Measurements from ENCODE around the gene COX19. TPM values are rescaled to one million over a fixed set of nuclear protein-coding genes. Genes with fewer than 3 reads are reported as not detected.
A peak's percentile ranks its signal among the peaks of the same experiment; 100 is the strongest.

COX19 gene
- total RNA-seq, 1 experiment from 2014 or later = 28.9 TPM

DNA sequence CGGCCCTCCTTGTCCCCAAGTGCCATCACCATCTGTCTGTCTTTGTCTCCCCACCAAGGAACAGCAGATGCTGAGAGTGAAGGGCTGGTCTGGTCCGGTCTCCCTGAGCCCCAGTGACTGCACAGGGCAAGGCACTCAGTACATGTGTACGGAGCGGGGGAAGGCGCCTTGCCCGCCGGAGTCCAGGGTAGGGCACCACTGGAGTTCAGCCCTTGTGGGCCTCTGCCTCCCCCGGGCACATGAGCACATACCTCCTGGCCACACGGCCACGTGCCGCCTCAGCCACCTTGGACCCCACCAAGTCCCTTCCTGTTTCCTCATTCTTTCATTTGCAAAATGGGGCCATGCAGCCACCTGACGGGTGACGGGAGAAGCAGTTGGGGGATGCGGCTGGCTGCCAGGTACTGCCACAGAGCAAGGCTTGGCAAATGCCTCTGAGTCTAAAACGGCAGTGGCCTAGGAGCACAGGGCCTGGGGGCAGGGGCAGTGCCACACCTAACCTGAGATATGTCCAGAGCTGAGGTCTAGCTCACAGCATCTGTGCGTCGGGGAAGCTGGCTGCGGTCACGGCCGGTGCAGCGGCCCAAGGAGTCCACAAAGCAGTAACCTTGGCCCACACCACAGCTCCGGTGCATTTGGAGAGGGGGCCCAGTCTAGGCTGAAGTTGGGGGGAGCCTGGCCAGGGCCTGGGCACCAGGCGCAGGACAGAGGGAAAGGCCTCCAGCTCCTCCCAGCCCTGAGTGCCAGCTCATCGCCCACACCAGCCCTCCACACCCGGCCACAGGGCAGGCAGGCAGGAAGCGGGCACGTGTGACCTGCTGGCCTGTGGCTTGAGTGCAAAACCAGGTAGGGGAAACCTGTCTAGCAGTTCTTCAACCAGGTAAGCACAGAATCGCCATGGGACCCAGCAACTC lies 26.1 kb downstream of the COX19 start:
- TF ChIP-seq, protein P1, sequence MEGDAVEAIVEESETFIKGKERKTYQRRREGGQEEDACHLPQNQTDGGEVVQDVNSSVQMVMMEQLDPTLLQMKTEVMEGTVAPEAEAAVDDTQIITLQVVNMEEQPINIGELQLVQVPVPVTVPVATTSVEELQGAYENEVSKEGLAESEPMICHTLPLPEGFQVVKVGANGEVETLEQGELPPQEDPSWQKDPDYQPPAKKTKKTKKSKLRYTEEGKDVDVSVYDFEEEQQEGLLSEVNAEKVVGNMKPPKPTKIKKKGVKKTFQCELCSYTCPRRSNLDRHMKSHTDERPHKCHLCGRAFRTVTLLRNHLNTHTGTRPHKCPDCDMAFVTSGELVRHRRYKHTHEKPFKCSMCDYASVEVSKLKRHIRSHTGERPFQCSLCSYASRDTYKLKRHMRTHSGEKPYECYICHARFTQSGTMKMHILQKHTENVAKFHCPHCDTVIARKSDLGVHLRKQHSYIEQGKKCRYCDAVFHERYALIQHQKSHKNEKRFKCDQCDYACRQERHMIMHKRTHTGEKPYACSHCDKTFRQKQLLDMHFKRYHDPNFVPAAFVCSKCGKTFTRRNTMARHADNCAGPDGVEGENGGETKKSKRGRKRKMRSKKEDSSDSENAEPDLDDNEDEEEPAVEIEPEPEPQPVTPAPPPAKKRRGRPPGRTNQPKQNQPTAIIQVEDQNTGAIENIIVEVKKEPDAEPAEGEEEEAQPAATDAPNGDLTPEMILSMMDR (conservative IDR thresholded peaks at IDR 0.05) = no peak
- TF ChIP-seq EZH2 (IDR thresholded peaks at IDR 0.05; ENCODE audit: low read depth) = no peak
- ChIA-PET CTCF (interaction anchor here (0.6 to 1.1 kb wide), 3 partner anchors 26 to 514 kb away, joined by 4 to 5 read pairs (median 5); no protein-coding TSS in a partner anchor), POLR2A (ENCODE audit: unreplicated experiment) (interaction anchor here (0.5 to 1.2 kb wide), 5 partner anchors 11 to 934 kb away, joined by 3 to 28 read pairs (median 16); partner anchors contain the start of gene COX19)
- Histone ChIP-seq H3K27me3 (ENCODE audit: insufficient read depth, low read depth) (no peaks in the 10 kb centered on the region), H3K9me2 (ENCODE audit: insufficient read depth) (no peaks in the 10 kb centered on the region), H3K9me3 (ENCODE audit: insufficient read depth, low read depth) (no peaks in the 10 kb centered on the region), H3K79me2 (ENCODE audit: low read depth) (peaks cover 62% of the 10 kb centered on the region), H3K27ac (peak overlapping the region; percentile 95), H4K20me1 (ENCODE audit: insufficient read depth) (peaks cover 9% of the 10 kb centered on the region; the same call in 1 of the 2 replicates), H2AFZ (no peak overlapping the region), H3K4me2 (peak overlapping the region; percentile 74), H3F3A (ENCODE audit: insufficient read depth, low read depth) (peaks cover 42% of the 10 kb centered on the region), H3K4me3 (peak overlapping the region; percentile 40; the same call in 1 of the 2 replicates), H3K4me1 (replicated peaks; ENCODE audit: insufficient read depth) (peaks cover 75% of the 10 kb centered on the region), H3K36me3 (ENCODE audit: low read depth) (no peaks in the 10 kb centered on the region)
- peak; percentile 99 for DNase-seq
- BruUV-seq (replicated peaks) = no TSS peak
- intact Hi-C loops (cut with micrococcal nuclease; ENCODE audit: unreplicated experiment) = loop anchor here (1.0 kb wide), 7 partner anchors 13 to 136 kb away; partner anchors contain the start of genes GET4 and SUN1

DNA sequence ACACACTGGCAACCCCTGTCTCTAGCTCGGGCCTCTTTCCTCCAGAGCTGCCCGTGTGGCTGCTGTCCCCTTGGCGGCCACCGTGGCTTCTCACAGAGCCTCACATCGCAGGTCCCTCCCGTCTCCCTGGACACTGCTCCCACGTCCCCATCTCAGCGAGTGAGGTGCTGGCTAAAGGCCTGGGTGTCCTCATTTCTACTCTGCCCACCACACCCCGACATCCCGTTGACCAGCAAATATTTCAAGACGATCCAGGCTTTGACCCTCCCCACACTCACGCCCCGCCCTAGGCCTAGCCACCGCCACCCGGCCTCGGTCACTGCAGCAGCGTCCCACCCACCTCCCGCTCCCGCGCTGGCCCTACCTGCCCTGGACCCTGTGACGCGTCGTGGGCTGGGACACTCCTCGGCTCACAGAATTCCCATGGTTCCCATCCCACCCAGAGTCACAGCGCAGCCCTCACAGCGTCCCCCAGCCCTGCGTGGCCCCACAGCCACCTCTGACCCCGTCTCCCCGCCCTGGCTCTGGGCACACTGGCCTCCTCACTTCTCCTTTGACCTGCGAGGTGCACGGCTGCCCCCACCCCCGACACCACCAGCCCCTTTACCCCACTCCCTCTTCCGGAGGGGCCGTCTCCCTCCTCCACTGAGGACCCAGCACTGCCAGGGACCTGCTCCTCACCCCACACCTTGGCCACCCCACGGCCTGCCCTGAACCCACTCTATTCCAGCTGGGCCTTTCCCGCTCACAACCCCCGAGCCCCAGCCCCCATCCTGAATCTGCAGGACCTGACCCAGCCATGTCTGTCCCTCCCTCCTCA lies 27.7 kb downstream of the COX19 start:
- no peaks in the 10 kb centered on the region for H3K27me3 ChIP-seq (ENCODE audit: insufficient read depth, low read depth)
- no peaks in the 10 kb centered on the region for H3K9me3 ChIP-seq (ENCODE audit: insufficient read depth, low read depth)
- H3K9me2 ChIP-seq (ENCODE audit: insufficient read depth) = no peaks in the 10 kb centered on the region
- H3K4me3 ChIP-seq = no peak overlapping the region; the same call in 1 of the 2 replicates
- H3K4me2 ChIP-seq = peak overlapping the region; percentile 74
- peaks cover 55% of the 10 kb centered on the region for H3K79me2 ChIP-seq (ENCODE audit: low read depth)
- CTCF ChIA-PET = interaction anchor here (0.7 kb wide), 2 partner anchors 118 to 157 kb away, joined by 6 read pairs; no protein-coding TSS in a partner anchor
- no peaks in the 10 kb centered on the region for H3K36me3 ChIP-seq (ENCODE audit: low read depth)
- 0 out of 2 replicates have a peak, but pooled peaks cover 2% of the 10 kb centered on the region for H4K20me1 ChIP-seq (ENCODE audit: insufficient read depth)
- intact Hi-C loops (cut with micrococcal nuclease; ENCODE audit: unreplicated experiment) = loop anchor here (1.0 kb wide), 1 partner anchor 24 kb away; no protein-coding TSS in a partner anchor
- TF ChIP-seq, protein P1 (conservative IDR thresholded peaks at IDR 0.05) = no peak
- TF ChIP-seq EZH2 (IDR thresholded peaks at IDR 0.05; ENCODE audit: low read depth) = no peak
- H3F3A ChIP-seq (ENCODE audit: insufficient read depth, low read depth) = peaks cover 45% of the 10 kb centered on the region
- BruUV-seq (replicated peaks) = no TSS peak
- H3K4me1 ChIP-seq (replicated peaks; ENCODE audit: insufficient read depth) = peaks cover 68% of the 10 kb centered on the region
- POLR2A ChIA-PET (ENCODE audit: unreplicated experiment) = no interaction called here
- H3K27ac ChIP-seq = peak overlapping the region; percentile 95
- DNase-seq = peak in 1 of 2 experiments; percentile 89
- no peak overlapping the region for H2AFZ ChIP-seq
